ENCODE measurements around the gene CFAP299.
"Not testable (repeated sequence)": the region's sequence is repeated elsewhere in the genome, so short reads cannot be mapped to it uniquely, and the experiment has no call there.

Gene CFAP299

DNA sequence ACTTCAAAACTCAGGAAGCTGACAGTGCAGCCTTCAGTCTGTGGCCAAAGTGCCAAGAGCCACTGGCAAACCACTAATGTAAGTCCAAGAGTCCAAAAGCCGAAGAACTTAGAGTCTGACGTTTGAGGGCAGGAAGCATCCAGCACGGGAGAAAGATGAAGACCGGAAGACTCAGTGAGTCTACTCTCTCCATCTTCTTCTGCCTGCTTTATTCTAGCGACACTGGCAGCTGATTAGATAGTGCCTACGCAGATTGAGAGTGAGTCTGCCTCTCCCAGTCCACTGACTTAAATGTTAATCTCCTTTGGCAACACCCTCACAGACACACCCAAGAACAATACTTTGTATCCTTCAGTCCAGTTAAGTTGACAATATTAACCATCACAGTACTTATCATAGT is 414.0 kb downstream of the CFAP299 start:
- FAIRE-seq, result not testable (repeated sequence)

DNA sequence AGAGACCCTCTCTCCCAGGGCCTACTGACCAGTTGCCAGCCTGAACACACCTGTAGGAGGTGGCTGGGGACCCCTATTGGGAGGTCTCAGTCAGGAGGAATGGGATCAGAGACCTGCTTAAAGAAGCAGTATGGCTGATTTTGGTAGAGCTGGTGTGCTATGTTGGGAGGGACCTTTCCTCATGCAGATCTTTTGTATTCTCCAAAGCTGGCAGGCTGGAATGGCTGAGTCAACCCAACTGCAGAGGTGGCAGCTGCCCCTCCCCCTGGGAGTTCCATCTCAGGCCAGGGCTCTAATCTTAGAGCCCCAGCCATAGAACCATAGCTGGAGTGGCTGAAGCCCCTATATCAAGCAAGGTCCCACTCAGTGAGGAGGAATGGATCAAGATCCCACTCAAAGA is 415.7 kb downstream of the CFAP299 start:
- FAIRE-seq, result no peak

DNA sequence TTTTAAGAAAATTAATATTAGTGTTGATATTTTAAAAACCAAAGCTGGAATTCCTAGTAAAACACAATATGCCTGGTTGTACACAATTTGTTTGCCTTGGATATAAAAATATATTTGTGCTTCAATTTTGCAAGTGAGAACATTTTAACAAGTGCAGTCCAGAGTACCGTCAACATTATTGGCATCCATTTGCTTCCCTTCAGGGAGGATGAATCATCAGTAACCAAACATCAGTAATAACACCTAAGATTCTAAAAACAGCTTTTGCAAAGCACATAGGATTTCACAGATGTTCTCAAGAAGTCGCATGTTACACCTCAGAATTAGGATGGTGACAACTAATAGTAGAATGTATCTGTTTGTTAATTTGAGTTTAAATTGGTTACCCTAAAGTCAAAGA is 432.4 kb downstream of the CFAP299 start:
- FAIRE-seq, result no peak

DNA sequence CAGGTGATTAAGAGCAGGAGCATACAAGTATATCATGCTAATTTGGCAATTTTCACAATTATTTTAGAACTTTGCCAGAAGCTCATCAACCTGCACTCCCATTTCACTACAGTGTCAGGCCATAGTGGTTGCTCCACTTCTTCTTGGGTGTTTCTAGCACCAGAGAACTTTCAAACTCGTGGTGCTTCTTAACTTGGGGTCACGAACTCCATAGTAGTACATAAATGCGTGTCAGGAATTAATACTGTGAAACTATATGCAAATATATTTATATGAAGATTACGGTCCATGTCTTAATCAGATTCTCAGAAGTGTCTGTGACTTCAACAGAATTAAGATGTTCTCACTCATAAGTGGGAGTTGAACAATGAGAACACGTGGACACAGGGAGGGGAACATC is 440.6 kb downstream of the CFAP299 start:
- no peak for FAIRE-seq

DNA sequence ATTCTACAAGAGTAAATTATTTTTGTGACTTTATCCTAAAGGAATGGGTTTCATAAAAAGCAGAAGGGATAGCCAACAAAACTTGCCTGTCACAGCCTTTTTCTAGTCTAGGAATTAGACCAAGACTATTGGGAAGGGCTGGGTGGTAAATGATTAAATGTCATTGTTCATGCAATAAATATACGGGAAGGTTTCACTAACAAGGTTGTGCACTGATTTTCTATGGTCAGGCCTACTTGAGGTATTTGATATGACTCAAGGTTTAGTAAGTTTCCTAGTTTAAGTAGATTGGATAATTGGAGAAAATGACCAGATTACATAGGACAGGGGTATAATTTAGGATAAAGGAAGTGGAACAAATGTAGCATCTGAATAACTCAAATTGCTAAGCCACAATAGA is 445.9 kb downstream of the CFAP299 start:
- FAIRE-seq, result no peak

DNA sequence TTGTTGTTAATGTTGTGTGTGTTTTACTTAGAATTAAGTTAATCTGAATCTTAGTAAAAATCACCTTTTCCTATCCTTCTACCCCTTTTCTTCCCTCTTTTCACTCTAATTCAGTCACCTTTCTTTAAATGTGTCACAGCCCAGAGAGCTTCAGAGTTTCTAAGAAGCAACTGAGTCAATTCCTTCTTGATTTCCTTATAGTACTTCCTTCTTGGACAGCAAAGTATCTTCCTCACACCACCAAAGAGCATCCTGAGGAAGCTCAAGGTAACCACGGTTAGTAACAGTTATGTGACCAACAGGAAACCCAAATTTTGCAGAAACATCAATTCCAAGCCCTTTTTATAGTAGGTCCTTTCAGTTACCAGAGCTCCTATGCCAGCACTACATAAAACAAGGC is 451.8 kb downstream of the CFAP299 start:
- no peak for FAIRE-seq

DNA sequence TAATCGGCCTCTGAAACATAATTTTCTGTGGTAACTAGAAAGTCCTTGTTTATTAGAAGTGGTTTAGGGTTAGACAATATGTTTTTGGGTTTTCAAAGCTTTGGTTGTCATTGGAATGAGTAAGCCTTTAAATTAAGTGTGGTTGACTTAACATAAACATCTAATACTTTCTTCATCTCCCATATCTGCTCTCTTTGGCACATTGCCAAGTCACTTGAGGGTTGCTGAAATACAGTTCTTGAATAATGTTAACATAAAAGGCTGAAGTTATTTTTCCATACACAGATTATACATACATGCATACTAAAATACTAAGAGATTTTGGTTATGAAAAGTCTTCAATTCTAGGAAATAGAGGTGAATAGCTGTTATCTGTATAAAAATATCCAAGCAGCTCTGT is 453.3 kb downstream of the CFAP299 start:
- FAIRE-seq, result no peak

DNA sequence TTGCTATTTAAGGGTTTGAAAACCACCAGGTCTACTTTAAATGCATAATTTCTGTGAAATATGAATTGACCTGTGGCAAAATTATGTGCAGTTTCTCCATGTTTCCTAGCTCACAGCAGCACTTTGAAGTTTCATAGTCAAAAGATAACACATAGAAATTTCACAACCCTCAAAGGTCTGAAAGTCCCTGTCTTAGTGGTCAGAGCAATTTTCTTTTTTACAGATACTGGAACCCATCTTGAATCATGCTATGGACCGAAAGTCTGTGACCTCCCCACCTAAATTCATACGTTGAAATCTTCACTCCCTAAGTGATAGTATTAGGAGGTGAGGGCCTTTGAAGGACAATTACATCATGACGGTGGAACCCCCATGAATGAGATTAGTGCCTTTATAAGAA is 454.6 kb downstream of the CFAP299 start:
- no peak for FAIRE-seq

DNA sequence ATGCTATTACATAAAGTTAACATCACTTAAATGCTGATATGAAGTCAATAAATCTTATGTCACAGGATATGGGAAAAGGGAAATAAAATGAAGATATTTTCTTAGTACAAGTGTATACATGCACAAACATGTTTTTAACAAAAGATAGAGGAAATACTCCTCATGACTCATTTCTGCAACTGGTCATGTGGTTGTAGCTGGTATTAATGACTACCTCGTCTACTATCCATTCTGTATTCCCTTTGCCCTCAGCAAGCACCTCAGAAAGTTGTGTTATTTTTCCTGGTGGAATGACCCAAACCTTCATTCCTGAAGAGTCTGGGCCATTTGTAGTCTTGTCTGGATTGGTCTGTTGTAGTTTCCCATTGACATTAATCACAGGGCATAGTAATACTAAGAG is 458.1 kb downstream of the CFAP299 start:
- not testable (repeated sequence) for FAIRE-seq

DNA sequence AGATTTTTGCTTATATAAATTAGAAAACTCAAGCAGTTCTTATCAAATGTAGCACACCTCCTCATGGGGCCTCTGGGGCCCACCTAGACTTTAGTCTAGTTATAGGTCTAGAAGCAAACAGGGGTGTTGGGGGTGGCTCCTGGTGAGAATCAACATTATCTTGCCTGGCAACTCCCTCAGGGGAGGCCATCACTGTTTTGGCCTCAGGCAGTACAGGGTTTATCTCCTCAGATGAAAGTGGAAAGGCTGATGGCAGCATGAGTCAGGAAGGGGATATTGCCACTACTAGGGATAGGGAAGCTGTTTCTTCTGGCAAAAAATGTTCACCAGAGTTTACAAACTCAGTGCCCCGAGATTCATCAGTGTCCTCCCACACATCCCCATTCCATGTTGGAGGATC is 462.6 kb downstream of the CFAP299 start:
- no peak for FAIRE-seq

DNA sequence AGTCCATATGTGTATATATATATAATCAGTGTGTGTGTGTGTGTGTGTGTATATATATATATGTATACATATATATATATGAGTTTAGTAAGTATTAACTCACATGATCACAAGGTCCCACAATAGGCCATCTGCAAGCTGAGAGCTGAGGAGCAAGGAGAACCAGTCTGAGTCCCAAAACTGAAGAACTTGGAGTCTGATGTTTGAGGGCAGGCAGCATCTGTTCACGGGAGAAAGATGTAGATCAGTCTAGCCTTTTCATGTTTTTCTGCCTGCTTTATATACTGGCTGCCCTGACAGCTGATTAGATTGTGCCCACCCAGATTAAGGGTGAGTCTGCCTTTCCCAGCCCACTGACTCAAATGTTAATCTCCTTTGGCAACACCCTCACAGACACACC is 465.2 kb downstream of the CFAP299 start:
- FAIRE-seq, result not testable (repeated sequence)

DNA sequence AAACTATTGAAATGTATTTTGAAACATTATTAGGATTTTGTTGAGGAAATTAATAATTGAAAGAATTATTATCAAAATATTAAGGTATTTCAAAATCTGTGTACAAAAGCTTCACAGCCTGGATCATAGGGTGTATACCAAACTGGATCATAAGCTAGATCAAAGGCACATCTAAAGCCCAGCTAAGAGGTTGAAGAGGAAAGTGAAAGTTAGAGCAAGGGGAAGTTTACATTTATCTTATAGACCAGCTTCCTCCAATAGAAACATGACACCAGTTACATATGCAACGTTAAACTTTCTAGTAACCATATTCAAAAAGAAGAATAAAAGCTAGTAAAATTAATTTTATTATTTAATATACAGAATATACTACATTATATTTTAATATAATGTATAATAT is 467.8 kb downstream of the CFAP299 start:
- no peak for FAIRE-seq

DNA sequence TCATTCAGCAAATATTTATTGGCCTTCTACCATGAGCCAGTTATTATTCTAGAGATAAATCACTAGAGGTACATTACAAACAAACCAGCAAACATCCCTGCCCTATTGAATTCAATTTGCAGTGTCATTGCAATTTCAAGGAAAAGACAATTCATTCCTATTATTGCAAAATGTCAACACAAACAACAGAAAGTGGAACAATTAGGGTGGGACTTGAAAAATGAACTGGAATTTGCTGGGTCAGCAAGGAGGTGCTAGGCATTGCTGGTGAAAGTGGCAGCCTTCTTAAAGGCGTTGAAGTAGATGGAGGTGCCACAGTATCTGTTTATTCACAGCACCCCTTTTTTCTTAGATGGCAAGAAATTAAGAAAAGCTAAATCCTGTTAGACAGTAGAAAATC is 470.9 kb downstream of the CFAP299 start:
- no peak for FAIRE-seq

DNA sequence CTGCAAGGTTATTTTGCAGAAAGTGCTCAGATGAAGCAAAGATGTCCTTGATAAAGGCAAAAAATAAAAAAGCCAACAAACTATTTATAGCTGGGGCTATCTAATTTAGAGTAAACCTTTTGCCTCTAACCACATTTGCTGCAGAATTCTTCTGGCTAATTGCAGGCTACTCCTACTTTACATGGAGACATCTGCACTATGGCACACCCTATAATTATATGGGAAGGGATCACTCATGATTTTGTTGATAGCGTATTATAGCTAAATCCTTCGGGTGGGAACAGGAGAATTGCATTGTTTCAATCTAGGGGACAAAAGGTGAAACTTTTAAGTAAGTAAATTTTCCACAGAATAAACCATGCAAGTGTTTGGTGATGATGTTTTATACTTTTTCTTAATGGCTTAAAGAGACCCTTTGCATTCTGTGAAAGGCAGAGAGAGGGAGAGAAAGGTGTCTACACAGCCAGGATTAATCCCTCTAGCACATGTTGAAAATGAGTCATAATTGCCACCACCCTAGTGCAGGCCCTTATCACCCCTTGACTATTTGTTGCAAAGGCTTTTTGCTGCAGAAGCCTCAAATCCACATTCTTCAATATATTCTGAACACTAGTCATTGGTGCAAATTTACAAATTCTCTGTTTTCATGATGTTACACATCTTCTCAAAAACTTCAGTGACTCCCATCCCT is 473.7 kb downstream of the CFAP299 start:
- FAIRE-seq, result no peak

DNA sequence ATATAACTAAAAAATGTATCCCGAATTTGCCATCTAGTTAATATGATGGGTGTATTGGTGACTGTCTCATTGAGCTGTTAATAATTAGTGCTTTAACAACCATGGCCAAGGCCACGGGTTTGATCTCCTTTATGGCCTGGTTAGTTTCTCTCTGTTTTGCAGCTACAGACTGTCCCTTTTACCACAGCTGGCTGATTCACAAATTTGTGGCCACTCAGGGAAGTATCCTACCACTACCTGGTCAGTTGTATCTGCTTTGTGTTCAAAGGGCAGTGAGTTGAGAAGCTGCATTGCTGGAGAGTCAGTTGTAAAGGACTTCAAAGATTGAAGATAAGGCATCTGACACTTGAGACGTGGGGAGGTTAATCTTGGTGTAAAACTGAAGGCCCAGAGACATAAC is 475.9 kb downstream of the CFAP299 start:
- no peak for FAIRE-seq

DNA sequence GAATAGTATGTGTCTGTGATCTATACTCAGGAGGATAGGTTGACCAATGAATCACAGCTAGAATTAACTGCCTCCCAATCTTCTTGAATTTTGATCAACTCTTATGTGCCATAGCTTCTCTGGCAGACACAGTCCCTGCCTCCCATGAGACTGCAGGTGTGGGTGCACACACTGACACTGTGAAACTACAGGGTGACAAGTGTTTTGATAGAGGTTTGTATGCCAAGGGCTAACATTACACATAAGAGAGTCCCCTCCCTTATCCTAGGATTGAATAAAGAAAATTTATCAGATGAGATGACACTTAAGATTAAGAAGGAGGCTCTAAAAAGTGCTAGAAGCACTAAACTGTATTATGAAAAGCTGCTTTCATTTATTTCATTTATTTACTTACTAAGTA is 476.6 kb downstream of the CFAP299 start:
- FAIRE-seq, result no peak

DNA sequence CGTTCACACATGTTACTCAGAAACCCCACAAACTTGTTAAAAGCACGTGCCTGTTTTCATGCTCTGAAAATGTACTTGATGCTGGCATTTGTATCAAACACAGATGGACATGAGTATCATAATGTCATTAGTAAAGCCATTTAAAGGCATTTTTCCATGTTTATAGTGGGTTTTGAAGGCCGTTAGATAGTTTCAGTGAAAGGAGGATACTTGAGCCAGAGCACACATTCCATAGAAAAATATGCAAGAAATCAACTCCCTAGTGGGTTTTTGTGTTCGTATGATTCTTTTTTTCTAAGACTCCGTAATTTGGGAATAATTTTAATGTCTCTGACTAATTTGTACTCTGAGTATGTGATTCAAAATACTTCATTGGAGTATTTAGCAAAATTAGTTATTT is 478.7 kb downstream of the CFAP299 start:
- no peak for FAIRE-seq

DNA sequence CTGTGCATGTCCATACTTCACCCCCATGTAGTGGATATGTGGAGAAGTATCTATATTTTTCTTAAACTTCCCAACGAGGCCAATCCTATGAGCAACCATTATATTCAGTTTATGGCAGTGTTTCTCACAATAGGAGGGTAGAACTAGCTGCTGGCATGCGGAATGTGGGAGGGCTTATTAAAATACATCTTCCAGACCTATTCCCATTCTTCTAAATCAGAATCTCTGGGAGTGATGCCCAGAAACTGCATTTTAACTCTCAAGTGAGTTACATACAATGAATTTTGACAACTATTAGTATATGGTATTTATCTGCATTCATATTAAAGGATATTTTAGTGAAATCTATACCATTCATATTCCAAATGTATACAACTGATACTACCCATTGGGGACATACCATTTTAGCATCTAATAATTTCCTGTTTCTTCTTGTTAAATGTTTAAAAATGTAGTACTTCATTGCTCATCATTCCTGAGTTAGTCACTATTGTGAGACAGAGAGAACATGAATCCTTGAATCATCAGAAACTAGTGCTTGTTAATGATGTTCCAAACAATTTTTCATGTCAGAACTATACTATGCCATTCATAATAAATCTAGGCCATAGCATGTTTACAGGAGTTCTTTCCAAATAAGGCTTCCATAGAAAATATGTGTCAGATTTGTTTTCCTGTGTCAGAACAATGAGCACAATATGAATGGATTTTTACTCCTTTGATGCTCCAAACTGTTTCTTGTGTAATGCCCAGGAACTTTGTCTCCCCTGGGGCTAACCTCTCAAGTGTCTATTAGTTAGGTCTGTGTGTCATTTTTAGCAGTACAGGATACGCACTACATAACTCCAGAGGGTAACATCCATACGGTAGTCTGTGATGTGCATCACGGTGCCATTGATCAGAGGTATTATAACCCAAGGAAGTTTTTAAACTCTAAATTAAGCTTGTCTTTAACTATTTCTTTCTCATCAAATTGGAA is 496.1 kb downstream of the CFAP299 start:
- no peak for FAIRE-seq

DNA sequence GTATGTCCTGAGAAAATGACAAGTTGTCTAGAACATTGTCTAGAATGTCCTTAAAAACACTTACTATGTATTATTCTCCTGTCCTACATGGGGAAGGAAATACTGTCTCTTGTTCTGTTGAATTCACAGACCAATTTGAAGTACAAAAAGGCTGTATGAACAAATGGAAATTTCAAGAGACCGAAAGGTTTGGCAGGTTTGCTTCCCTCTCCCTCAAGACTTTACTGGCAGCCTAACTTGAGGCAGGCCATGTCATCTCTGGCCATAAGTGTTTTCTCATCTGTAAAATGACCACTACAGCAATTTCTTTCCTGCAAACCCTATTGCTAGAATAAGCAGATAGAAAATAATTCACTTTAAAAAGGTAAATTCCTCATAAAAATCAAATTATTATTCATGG is 503.8 kb downstream of the CFAP299 start:
- no peak for FAIRE-seq

DNA sequence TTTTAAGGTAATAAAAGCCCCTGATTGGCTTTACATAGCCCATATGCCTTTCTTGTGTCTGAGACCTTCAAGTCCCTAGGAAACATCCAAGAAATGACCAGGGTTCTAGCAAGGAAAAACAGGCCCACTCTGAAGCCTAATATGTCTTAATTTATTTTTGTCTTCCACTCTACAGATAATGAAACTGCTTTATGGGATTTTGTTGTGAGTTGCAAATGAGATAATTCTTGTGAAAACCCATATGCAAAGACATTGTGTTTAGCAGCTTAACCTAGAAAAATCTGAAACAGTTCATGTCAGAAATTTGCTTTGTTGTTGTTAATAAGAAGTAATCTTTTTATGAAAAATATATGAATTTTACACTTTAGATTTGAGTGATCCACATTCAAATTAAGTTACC is 504.3 kb downstream of the CFAP299 start:
- FAIRE-seq, result no peak

DNA sequence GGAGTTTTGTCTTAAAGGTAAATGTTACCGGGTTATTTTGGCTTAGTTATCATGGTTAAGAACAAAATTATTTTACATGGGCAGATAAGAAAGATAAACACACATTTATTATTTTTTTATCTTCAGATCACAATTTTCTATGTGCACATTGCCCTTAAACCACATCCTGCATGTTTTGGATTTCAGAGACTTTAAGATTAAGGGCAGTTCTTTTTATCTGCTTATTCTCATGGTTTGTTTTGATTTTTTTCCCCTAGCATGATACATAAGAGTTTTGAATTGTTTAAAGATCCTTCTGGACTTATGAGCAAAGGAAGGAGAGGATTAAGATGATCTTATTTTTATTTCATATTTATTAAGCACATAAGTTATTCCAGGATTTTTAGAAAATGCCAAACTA is 504.9 kb downstream of the CFAP299 start:
- FAIRE-seq, result no peak

DNA sequence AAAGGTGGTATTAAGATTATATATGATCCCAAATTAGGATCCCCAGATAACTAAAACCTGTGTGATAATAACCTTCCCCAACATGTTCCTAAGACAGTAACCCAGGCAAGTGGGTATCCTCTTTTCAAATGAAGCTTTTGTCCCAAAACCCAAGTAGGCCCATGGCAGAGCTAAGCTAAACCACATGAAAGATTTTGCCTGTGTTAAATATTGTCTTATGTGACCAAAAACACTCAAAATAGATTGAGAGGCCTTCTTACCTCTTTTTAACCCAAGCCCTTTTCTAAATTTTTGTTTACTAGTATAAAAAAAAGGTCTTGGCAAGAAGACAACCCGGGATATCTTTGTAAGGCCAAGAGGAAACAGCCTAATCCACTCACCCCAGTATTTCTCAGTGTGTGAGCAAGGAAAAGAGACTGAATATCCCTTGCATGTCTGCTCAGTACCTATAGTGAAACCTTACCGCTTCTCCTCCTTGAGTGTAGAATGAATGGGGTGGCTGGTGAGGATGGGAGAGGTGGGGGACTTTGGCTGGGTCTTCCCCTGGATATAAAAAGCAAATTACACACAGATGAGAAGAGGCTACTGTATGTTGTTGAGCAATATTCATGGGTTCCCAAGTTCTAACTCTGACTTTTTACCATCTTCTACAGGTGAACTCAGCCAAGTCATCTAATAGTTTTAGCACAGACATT is 506.2 kb downstream of the CFAP299 start:
- FAIRE-seq, result no peak

DNA sequence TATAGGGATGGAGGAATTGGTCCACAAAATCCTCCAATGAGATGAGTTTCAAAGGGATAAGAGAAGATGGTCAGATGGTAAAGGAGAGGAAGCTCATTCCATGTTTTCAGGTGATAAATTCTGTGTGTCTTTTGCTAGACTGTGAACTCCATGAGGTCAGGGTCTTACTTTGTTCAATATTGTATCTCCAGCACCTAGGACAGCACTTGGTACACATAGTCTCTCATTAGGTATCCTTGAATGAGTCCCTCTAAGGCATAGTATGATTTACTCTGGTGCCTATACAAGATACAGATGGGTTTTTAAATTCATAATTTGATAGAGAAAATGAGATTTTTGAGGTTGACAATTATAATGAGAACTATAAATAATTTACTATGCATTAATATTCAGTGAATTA is 510.7 kb downstream of the CFAP299 start:
- FAIRE-seq, result no peak

DNA sequence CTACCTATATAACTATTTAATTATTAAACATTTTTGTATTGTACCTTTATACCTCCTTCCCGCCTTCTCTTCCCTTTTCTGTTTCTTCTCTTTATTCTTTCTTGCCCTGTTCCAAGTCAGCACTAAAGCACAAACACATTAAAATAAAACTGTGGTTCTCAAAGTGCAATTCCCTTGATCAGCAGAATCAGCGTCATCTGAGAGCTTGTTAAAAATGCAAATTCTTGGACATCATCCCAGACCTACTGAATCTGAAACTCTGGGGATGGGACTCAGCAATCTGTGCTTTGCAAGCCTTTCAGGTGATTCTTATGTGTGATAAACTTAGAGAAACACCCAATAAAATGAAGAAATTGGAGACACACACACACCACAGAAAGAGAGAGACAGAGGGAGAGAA is 516.5 kb downstream of the CFAP299 start:
- FAIRE-seq, result no peak
